HepG2 (cell line): ENCODE measurements around the gene TOP2A. TPM values are rescaled to one million over a fixed set of nuclear protein-coding genes. Genes with fewer than 3 reads are reported as not detected.

ENCODE experiments used
- BATF2 ChIP-seq: sonication (generic); formaldehyde crosslinking; IDR thresholded peaks from 2 replicates; pipeline ENCODE4 v1.8.0; 2022; ENCODE audit warnings: mild to moderate bottlenecking, missing genetic modification reagents, moderate library complexity
- CTCF ChIP-seq: sonication (generic); formaldehyde crosslinking; IDR thresholded peaks from 2 replicates; pipeline ENCODE4 v1.5.0; 2020; ENCODE audit warnings: mild to moderate bottlenecking, missing genetic modification reagents, moderate library complexity
- ETS1 ChIP-seq: sonication (generic); formaldehyde crosslinking; IDR thresholded peaks from 2 replicates; pipeline ENCODE4 v1.4.0; 2020; ENCODE audit warnings: missing genetic modification reagents
- HINFP ChIP-seq: sonication (generic); formaldehyde crosslinking; IDR thresholded peaks from 2 replicates; pipeline ENCODE4 v1.4.0; 2020; ENCODE audit warnings: low read depth, mild to moderate bottlenecking, missing genetic modification reagents
- HMG20B ChIP-seq: conservative IDR thresholded peaks from 2 replicates; pipeline ENCODE4 v1.6.1; 2016; ENCODE audit warnings: missing genetic modification reagents, missing compliant biosample characterization
- HOXA3 ChIP-seq: sonication (generic); formaldehyde crosslinking; IDR thresholded peaks from 2 replicates; pipeline ENCODE4 v1.5.0; 2020; ENCODE audit warnings: missing genetic modification reagents
- MIXL1 ChIP-seq: IDR thresholded peaks from 2 replicates; pipeline ENCODE4 v1.6.1; 2016
- MYNN ChIP-seq: sonication (generic); formaldehyde crosslinking; IDR thresholded peaks from 2 replicates; pipeline ENCODE4 v1.4.0; 2020; ENCODE audit warnings: mild to moderate bottlenecking, low read depth, missing genetic modification reagents
- PAX8 ChIP-seq: sonication (generic); formaldehyde crosslinking; IDR thresholded peaks from 2 replicates; pipeline ENCODE4 v1.8.0; 2022; ENCODE audit warnings: mild to moderate bottlenecking, missing genetic modification reagents, borderline replicate concordance
- SPEN ChIP-seq: sonication (generic); formaldehyde crosslinking; IDR thresholded peaks from 2 replicates; pipeline ENCODE4 v1.5.1; 2020; ENCODE audit warnings: low read depth, mild to moderate bottlenecking, missing genetic modification reagents
- SRY ChIP-seq: sonication (generic); formaldehyde crosslinking; IDR thresholded peaks from 2 replicates; pipeline ENCODE4 v1.8.0; 2022; ENCODE audit warnings: mild to moderate bottlenecking, missing genetic modification reagents
- TEAD3 ChIP-seq: optimal IDR thresholded peaks from 2 replicates; pipeline ENCODE3; 2016; ENCODE audit warnings: borderline replicate concordance
- TSC22D2 ChIP-seq: sonication (generic); formaldehyde crosslinking; IDR thresholded peaks from 2 replicates; pipeline ENCODE4 v1.5.1; 2020; ENCODE audit warnings: missing genetic modification reagents, mild to moderate bottlenecking, borderline replicate concordance
- ZBTB49 ChIP-seq: sonication (generic); formaldehyde crosslinking; IDR thresholded peaks from 2 replicates; pipeline ENCODE4 v1.4.0; 2020; ENCODE audit warnings: missing genetic modification reagents, borderline replicate concordance
- ZNF160 ChIP-seq: sonication (generic); formaldehyde crosslinking; IDR thresholded peaks from 2 replicates; pipeline ENCODE4 v1.8.0; 2022; ENCODE audit warnings: mild to moderate bottlenecking, inconsistent platforms, missing genetic modification reagents
- ZNF230 ChIP-seq: sonication (generic); formaldehyde crosslinking; IDR thresholded peaks from 2 replicates; pipeline ENCODE4 v1.4.0; 2020; ENCODE audit warnings: mild to moderate bottlenecking, missing genetic modification reagents
- ZNF260 ChIP-seq: sonication (generic); formaldehyde crosslinking; IDR thresholded peaks from 2 replicates; pipeline ENCODE4 v1.4.0; 2020; ENCODE audit warnings: missing genetic modification reagents, low read depth, mild to moderate bottlenecking, borderline replicate concordance
- ZNF33A ChIP-seq: sonication (generic); formaldehyde crosslinking; IDR thresholded peaks from 2 replicates; pipeline ENCODE4 v1.5.1; 2020; ENCODE audit warnings: missing genetic modification reagents, mild to moderate bottlenecking, moderate library complexity, borderline replicate concordance
- ZNF503 ChIP-seq: sonication (generic); formaldehyde crosslinking; IDR thresholded peaks from 2 replicates; pipeline ENCODE4 v1.4.0; 2020; ENCODE audit warnings: missing genetic modification reagents
- ZNF556 ChIP-seq: sonication (generic); formaldehyde crosslinking; IDR thresholded peaks from 2 replicates; pipeline ENCODE4 v1.4.0; 2020; ENCODE audit warnings: mild to moderate bottlenecking, missing genetic modification reagents, borderline replicate concordance
- ZNF709 ChIP-seq: sonication (generic); formaldehyde crosslinking; IDR thresholded peaks from 2 replicates; pipeline ENCODE4 v1.5.0; 2020; ENCODE audit warnings: mild to moderate bottlenecking, missing genetic modification reagents
- ZNF781 ChIP-seq: sonication (generic); formaldehyde crosslinking; IDR thresholded peaks from 2 replicates; pipeline ENCODE4 v1.5.1; 2020; ENCODE audit warnings: borderline replicate concordance, mild to moderate bottlenecking, missing genetic modification reagents; ENCODE audit errors: not compliant biosample characterization
- polyA plus RNA-seq, 8 experiments: library from polyadenylated mRNA; depleted of rRNA in 3 of 8; stranded (reverse) in 7 of 8; unstranded in 1 of 8; fragments of >200 nt; fragmentation: Illumina TruSeq in 4 of 8; extraction: Trizol in 4 of 8; gene quantifications; 2 replicates each; pipeline versions ENCODE4 v1.2.1 to v1.2.3, GENCODE V29; 2011 to 2016; ENCODE audit warnings: low read depth in 4 of 8, missing spikeins in 1 of 8, mixed read lengths in 1 of 8; ENCODE audit not compliant: insufficient read depth in 1 of 8
- total RNA-seq, 5 experiments: library from RNA; depleted of rRNA; stranded (reverse); fragments of >200 nt; fragmentation: Illumina TruSeq; extraction: Trizol; gene quantifications; 2 replicates each; pipeline ENCODE4 v1.2.3, GENCODE V29; 2016; ENCODE audit warnings: low read depth in 1 of 5

Gene TOP2A
- total and polyA plus RNA-seq, 2 of the 13 experiments (the other 11 are each of a cell fraction or from before 2014, with no cell fraction given) = 108 to 327 TPM

- TF ChIP-seq BATF2 (CRISPR knock-in tag) (no peak), TEAD3 (CRISPR knock-in tag) (peak; percentile 13), ZNF260 (CRISPR knock-in tag) (no peak), MYNN (CRISPR knock-in tag) (no peak), CTCF (CRISPR knock-in tag) (peak; percentile 72), ZBTB49 (CRISPR knock-in tag) (no peak), ETS1 (CRISPR knock-in tag) (no peak), ZNF781 (no peak), ZNF230 (CRISPR knock-in tag) (no peak), ZNF33A (CRISPR knock-in tag) (no peak), ZNF556 (CRISPR knock-in tag) (no peak), ZNF160 (CRISPR knock-in tag) (no peak), HMG20B (CRISPR knock-in tag) (no peak), TSC22D2 (no peak), HOXA3 (no peak), SRY (CRISPR knock-in tag) (no peak), PAX8 (CRISPR knock-in tag) (no peak), MIXL1 (CRISPR knock-in tag) (0 out of 2 replicates have a peak, but pooled peaks have one; percentile 17), ZNF709 (no peak), ZNF503 (no peak), SPEN (CRISPR knock-in tag) (no peak), HINFP (no peak)
These were observed 32.5 kb upstream of the TOP2A start (continued) for GRCh38 chr17:40450175-40450574.
